GM12864 (cell line): ENCODE measurements around the gene PHLPP1.

Experiments used
- DNase-seq: peaks from one replicate; pipeline ENCODE4 v3.0.0-alpha.2; 2011; ENCODE audit warnings: low read depth
- H3K4me3 ChIP-seq: 2 replicates; pipeline ENCODE4 v1.5.1; 2011; ENCODE audit warnings: mild to moderate bottlenecking, low read depth, low read length, control low read depth
- CTCF ChIP-seq: IDR thresholded peaks from 2 replicates; pipeline ENCODE4 v1.5.1; 2011; ENCODE audit warnings: low read depth, mild to moderate bottlenecking, moderate library complexity, low read length, control low read depth, inconsistent platforms; ENCODE audit errors: missing control alignments

The PHLPP1 gene

GRCh38 chr18:62974388-62974787, 259.0 kb downstream of the PHLPP1 start:
- no peak for TF ChIP-seq CTCF
- H3K4me3 ChIP-seq: no peak overlapping the region
- no peak for DNase-seq

GRCh38 chr18:62974928-62975675, 259.8 kb downstream of the PHLPP1 start:
- no peak overlapping the region for H3K4me3 ChIP-seq
- no peak for TF ChIP-seq CTCF
- no peak for DNase-seq

GRCh38 chr18:62975785-62976184, 260.4 kb downstream of the PHLPP1 start:
- DNase-seq: no peak
- no peak overlapping the region for H3K4me3 ChIP-seq
- no peak for TF ChIP-seq CTCF

- H3K4me3 ChIP-seq: no peak overlapping the region
- no peak for DNase-seq
- no peak for TF ChIP-seq CTCF
Measured at GRCh38 chr18:62976227-62976626, 260.9 kb downstream of the PHLPP1 start.

GRCh38 chr18:62977512-62977911, 262.2 kb downstream of the PHLPP1 start:
- DNase-seq: no peak
- no peak for TF ChIP-seq CTCF
- H3K4me3 ChIP-seq: no peak overlapping the region

GRCh38 chr18:62978251-62979049, 263.1 kb downstream of the PHLPP1 start:
- no peak for TF ChIP-seq CTCF

GRCh38 chr18:62979176-62979575, 263.8 kb downstream of the PHLPP1 start:
- no peak for TF ChIP-seq CTCF
- no peak for DNase-seq
- H3K4me3 ChIP-seq: no peak overlapping the region

More at GRCh38 chr18:62978251-62979049, 263.1 kb downstream of the PHLPP1 start:
- no peak for DNase-seq
- H3K4me3 ChIP-seq: no peak overlapping the region
